OCI-M2 (cell line): ENCODE results near the gene IMMP2L.

ENCODE experiments used
- DNase-seq: peaks from one replicate; lab custom pipeline; 2025; ENCODE audit not compliant: unreplicated experiment; lab: John Stamatoyannopoulos, UW

Gene IMMP2L

GRCh38 chr7:111408724-111409123 is 153.6 kb downstream of the IMMP2L start:
- DNase-seq: no peak

GRCh38 chr7:111407258-111407657 is 155.0 kb downstream of the IMMP2L start:
- no peak for DNase-seq

GRCh38 chr7:111405621-111406020 is 156.7 kb downstream of the IMMP2L start:
- no peak for DNase-seq

GRCh38 chr7:111401516-111401915 is 160.8 kb downstream of the IMMP2L start:
- DNase-seq: no peak

GRCh38 chr7:111400088-111400487 is 162.2 kb downstream of the IMMP2L start:
- DNase-seq: no peak

- DNase-seq: no peak
These were observed 167.4 kb downstream of the IMMP2L start for GRCh38 chr7:111394891-111395290.

GRCh38 chr7:111393011-111393754 is 169.1 kb downstream of the IMMP2L start:
- no peak for DNase-seq

- DNase-seq: no peak
These were observed 170.0 kb downstream of the IMMP2L start for GRCh38 chr7:111392294-111392693.

- DNase-seq: no peak
These were observed 172.3 kb downstream of the IMMP2L start for GRCh38 chr7:111390000-111390399.

- DNase-seq: no peak
These were observed 173.4 kb downstream of the IMMP2L start for GRCh38 chr7:111388912-111389311.

GRCh38 chr7:111388016-111388415 is 174.3 kb downstream of the IMMP2L start:
- no peak for DNase-seq

GRCh38 chr7:111384065-111384891 is 178.0 kb downstream of the IMMP2L start:
- DNase-seq: no peak

- DNase-seq: no peak
These were observed 179.2 kb downstream of the IMMP2L start for GRCh38 chr7:111383133-111383532.

- DNase-seq: no peak
These were observed 180.7 kb downstream of the IMMP2L start for GRCh38 chr7:111381590-111381989.

- no peak for DNase-seq
These were observed 181.3 kb downstream of the IMMP2L start for GRCh38 chr7:111380945-111381344.

GRCh38 chr7:111374027-111374426 is 188.3 kb downstream of the IMMP2L start:
- DNase-seq: no peak

GRCh38 chr7:111371437-111371836 is 190.9 kb downstream of the IMMP2L start:
- no peak for DNase-seq

- no peak for DNase-seq
These were observed 192.3 kb downstream of the IMMP2L start for GRCh38 chr7:111370002-111370401.

GRCh38 chr7:111368381-111369065 is 193.8 kb downstream of the IMMP2L start:
- no peak for DNase-seq

GRCh38 chr7:111364413-111364812 is 197.9 kb downstream of the IMMP2L start:
- no peak for DNase-seq

- DNase-seq: no peak
These were observed 199.2 kb downstream of the IMMP2L start for GRCh38 chr7:111363099-111363498.
